Measurements from ENCODE around the gene CAPN15.

Gene CAPN15

GRCh38 chr16:580141-580945, 52.8 kb downstream of the CAPN15 start:
- DNase-seq: no peak

DNA sequence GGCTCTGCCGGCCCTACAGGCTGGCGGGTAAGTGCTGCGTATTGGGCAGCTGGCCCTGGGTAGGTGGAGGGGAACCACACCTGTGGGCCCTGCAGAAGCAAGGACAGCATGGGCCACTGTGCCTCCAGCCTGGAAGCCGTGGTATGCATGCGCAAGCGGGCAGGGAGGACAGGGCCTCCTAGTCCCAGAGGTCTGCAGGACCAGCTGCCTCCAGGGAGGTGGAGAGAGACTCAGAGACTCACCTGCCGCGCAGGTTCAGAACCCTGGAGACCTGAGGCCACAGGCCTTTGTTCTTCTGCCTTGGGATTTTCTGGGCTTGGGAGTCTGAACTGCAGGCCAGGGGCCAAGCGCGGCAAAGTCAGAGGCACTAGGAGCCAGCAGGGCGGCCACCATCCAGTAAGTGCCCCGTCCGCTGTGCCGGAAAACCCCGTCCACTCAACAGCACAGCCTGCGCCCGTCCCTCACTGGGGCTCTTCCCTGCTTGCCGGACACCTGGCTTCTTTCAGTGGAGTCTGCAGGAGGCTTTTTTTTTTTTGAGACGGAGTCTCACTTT, 53.5 kb downstream of the CAPN15 start:
- DNase-seq: no peak

DNA sequence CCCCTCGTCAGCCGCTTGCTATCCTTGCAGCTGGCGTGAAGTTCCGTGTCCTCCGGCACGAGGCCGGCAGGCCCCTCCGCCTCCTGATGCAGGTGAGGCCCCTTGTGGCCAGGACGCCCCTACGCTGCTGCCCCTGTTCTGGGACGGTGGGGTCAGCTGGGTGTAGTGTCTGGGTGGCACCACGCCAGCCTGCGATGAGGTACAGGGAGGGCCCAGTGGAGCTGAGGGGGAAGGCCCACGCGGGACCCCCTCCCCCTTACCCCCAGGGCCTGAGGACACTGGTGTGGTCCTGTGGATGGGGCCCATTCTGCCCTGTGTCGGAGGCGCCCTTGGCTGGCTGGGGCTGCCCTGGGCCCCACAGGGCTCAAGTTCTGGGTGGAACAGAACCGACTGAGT, 54.7 kb downstream of the CAPN15 start:
- no peak for DNase-seq

DNA sequence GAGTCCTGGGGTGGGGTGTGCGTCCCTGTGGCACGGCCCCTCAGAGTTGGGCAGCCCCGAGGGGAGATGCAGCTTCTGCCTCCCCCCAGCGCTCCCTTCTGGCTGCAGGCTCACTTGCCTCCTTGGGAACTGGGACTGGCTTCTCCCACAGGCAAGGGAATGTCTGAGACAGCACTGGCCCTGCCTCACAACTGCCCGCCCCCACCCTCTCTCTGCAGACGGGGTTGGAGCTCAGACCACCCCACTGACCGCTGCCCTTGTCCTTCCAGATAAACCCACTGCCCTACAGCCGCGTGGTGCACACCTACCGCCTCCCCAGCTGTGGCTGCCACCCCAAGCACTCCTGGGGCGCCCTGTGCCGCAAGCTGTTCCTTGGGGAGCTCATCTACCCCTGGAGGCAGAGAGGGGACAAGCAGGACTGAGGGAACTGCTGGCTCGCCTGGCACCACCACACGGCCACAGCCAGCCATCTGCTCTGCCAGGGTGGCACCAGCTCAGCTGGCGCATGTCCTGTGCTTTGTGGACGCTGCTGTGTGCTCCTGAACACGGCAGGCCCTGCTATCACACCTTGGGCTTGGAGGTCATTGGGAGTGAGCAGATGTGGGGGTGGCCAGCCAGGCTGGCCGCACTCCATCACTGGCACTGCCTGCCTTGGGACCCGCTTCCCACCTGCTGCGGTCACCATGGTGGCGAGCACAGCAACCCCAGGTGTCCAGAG, 55.3 kb downstream of the CAPN15 start:
- no peak for DNase-seq

DNA sequence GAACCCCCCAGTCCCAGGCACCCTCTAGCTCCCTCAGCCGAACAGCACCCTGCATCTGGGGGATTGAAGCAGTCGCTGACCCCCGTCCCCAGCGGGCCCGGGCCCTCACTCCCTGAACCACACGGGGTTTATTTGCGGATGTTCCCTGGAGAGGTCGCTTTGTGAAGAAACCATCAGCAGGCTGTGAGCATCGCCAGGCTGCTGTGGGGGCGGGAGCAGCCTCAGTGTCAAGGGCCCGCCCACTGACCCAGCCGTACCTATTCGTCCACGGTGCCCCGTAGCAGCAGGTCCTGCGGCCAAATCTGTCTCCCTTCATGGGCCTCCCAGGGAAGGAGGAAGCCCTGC, 55.9 kb downstream of the CAPN15 start:
- no peak for DNase-seq

- DNase-seq: no peak
These were observed 56.5 kb downstream of the CAPN15 start for GRCh38 chr16:583815-584591.

- DNase-seq: no peak
These were observed 57.8 kb downstream of the CAPN15 start for GRCh38 chr16:585351-585750.

GRCh38 chr16:586047-586644, 58.6 kb downstream of the CAPN15 start:
- no peak for DNase-seq

DNA sequence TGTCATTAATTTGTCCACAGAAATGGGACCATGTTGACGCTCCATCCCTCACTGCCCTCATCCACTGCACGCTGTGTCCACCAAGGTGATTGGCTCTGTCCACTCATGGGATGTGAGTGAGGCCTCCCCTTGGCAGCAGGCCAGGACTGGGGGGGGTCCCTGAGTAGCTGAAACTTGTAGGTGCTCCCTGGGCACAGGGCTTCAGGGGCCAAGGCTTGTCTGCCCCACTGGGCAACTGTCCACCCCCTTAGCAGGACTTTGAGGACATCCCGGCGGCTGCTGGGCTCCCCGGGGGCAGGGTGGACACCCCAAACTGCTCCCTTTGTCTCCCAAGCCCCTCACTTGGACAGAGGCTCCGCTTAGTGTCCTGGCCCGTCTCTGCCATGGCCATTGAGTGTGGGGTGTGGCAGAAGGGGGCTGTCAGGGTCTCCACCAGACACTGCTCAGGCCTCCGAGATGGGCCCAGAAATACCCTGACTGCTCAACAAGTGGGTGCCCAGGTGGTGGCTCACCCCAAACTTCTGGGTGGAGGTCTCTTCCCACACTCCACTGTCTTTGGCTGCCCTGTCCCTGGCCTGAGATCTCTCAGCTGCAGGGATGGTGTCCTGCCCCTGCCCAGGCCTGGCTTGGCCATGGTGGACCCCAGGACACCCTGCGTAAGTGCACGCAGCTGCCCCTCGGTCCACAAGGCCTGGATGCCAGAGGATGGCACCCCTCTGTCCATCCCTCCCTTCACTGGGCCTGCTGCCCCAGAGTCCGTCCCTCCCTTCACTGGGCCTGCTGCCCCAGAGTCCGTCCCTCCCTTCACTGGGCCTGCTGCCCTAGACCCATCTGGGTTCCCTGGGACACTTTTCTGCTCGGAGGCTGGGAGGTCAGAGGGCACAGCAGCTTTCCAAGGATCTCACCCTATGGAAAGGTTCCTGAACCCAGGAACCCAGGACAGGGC, 59.4 kb downstream of the CAPN15 start:
- DNase-seq: no peak

- peak; percentile 60 to 63 for DNase-seq
These were observed 61.1 kb downstream of the CAPN15 start for GRCh38 chr16:588639-588888.

- peak; percentile 96 to 97 for DNase-seq
These were observed 61.6 kb downstream of the CAPN15 start for GRCh38 chr16:588889-589657.

DNA sequence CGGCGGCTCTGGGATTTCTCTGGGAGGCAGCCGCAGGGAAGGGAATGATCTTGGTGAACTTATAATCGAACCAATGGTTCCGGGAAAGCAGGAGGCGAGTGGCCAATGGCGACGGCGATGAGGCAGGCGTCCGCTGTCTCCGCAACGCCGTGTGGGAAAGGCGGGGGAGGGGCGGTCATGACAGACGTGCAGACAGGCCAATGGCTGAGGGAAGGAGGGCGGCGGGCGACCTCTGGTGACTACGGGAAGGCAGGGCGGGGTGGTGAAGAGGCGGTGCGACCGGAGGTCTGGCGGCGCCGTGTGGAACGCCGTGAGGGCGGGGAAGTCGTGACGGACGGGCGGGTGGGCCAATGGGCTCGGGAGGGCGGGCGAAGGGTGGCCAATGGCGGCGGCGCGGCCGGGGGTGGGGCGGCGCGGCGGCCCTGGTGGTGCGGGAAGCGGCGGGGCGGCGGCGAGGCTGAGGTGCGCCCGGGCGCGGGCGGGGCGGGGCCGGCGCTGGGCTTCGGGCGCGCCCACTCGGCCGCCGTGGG, 62.2 kb downstream of the CAPN15 start, which contains the start of gene RAB40C:
Gene RAB40C (plus strand): TSS at position 409 of the 530 bp plus-strand sequence. CDS start 226 bp downstream, outside the sequence.
- DNase-seq: peak; percentile 99 to 100

GRCh38 chr16:590188-590814, 62.8 kb downstream of the CAPN15 start:
- DNase-seq: no peak

GRCh38 chr16:590815-591200, 63.3 kb downstream of the CAPN15 start:
- no peak for DNase-seq

- no peak for DNase-seq
These were observed 63.7 kb downstream of the CAPN15 start for GRCh38 chr16:591231-591630.

DNA sequence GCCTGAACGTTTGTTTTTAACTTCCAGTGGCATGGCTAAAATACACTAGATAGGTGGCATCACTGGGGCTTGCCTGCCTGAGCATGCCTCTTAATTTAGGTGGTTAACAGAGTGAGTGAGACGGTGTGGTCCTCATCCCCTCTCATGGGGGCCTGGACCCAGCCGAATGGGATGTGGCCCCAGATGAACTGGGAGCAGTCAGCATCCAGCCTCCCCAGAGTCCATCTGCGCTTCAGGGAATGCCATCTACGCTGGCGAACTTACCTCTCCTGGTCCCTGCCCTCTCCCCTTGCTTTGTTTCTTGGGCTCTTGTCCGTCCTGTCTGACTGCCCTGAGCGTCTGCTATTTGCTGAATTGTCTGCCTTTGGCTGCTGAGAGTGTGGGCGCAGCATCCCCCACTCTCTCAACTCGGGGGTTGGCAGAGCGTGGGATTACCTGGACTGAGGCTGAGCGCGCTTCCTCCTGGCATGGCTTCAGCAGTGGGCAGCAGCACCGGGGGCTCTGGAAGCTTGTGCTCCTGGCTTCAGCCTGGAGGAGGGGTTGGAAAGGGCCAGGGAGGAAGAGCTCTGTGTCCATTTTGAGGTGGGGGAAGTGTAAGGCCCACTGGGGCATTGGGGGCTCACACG, 64.5 kb downstream of the CAPN15 start:
- DNase-seq: no peak

GRCh38 chr16:592518-593306, 65.2 kb downstream of the CAPN15 start:
- no peak for DNase-seq

DNA sequence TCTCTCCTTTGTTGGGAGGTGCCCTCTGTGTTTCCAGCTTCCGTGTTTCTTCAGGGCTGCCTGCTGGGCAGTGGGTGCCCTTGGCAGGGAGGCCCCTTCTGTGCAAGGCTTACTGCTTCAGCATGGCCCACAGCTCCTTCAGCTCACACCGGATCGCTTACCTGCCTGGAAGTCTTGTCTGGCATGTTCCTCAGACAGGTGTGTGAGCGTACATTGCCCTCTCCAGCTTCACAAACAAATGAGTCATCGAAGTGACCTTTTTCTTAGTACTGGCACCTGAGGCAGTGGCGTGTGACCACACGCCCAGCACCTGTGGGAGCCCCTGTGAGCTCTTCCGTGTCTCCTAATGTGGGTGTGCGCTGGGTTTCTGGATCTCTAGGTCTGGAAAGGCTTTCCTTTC, 65.9 kb downstream of the CAPN15 start:
- no peak for DNase-seq

DNA sequence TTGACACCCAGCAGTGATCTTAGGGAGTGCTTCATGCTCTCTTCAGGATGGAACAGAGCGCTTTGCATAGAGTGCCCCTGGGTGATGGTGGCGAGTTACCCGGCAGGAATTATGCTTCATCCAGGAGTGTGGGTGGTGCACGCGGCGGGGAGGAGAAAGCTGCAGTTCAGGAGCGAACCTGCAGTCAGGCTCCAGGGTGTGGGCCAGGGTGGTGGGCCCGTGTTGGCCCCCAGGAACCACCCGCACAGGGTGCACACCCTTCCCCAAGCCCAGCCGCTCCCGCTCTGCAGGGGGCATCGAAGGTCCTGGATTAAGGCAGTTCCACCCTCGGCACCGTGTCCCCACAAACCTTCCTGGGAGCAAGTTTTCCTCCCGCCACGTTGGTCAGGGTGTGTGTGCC, 66.3 kb downstream of the CAPN15 start:
- DNase-seq: no peak
